OCI-LY7 (cell line): ENCODE results near the gene MSH3. TPM values are rescaled to one million over a fixed set of nuclear protein-coding genes. Genes with fewer than 3 reads are reported as not detected.

ENCODE experiments used
- BruUV-seq: library from RNA; stranded (reverse); fragments of 400-500 nt; replicated peaks from 2 replicates; lab custom pipeline; 2021; lab: Mats Ljungman, UMichigan
- CTCF ChIA-PET: fragments of 300-600 bp; sonication (Branson Sonifier 250); formaldehyde crosslinking; loops from one replicate; lab custom pipeline; 2022; ENCODE audit warnings: antibody characterized with exemption; ENCODE audit not compliant: unreplicated experiment; lab: Charles Lee
- POLR2A ChIA-PET: fragments of 300-600 bp; sonication (Branson Sonifier 250); formaldehyde crosslinking; loops from one replicate; lab custom pipeline; 2022; ENCODE audit warnings: antibody characterized with exemption; lab: Charles Lee
- DNase-seq: peaks from one replicate; pipeline ENCODE4 v3.0.0-alpha.2; 2015; ENCODE audit warnings: low spot score
- H2AFZ ChIP-seq: fragments of 200-600 bp; sonication (generic), shearing (Covaris generic); 2 replicates; pipeline ENCODE4 v1.6.1; 2014; ENCODE audit warnings: mild to moderate bottlenecking, antibody characterized with exemption, low read length, moderate library complexity
- H3K27ac ChIP-seq: fragments of 200-600 bp; sonication (generic); 2 replicates; pipeline ENCODE4 v1.5.1; 2014; ENCODE audit warnings: mixed run types, low read depth, mild to moderate bottlenecking, moderate library complexity, low read length, inconsistent platforms; ENCODE audit not compliant: poor library complexity, severe bottlenecking
- H3K36me3 ChIP-seq: fragments of 200-600 bp; sonication (generic); 2 replicates; pipeline ENCODE4 v1.6.1; 2014; ENCODE audit warnings: mild to moderate bottlenecking, antibody characterized with exemption, low read length, moderate library complexity, mixed read lengths; ENCODE audit not compliant: insufficient read depth
- H3K4me1 ChIP-seq: fragments of 200-600 bp; sonication (generic); 2 replicates; pipeline ENCODE4 v1.5.1; 2014; ENCODE audit warnings: mild to moderate bottlenecking, low read length; ENCODE audit not compliant: insufficient read depth, poor library complexity, severe bottlenecking
- H3K4me2 ChIP-seq: fragments of 200-600 bp; sonication (generic); 2 replicates; pipeline ENCODE4 v1.6.1; 2014; ENCODE audit warnings: mild to moderate bottlenecking, low read length
- H3K4me3 ChIP-seq: fragments of 200-600 bp; sonication (generic); 2 replicates; pipeline ENCODE4 v1.5.1; 2014; ENCODE audit warnings: mild to moderate bottlenecking, low read depth, low read length; ENCODE audit not compliant: poor library complexity, severe bottlenecking
- H3K79me2 ChIP-seq: fragments of 200-600 bp; sonication (generic); 2 replicates; pipeline ENCODE4 v1.6.1; 2016; ENCODE audit warnings: low read depth, mild to moderate bottlenecking, low read length, moderate library complexity, mixed read lengths; ENCODE audit not compliant: insufficient read depth
- H3K9me2 ChIP-seq: fragments of 200-600 bp; sonication (generic); 2 replicates; pipeline ENCODE4 v1.6.1; 2016; ENCODE audit warnings: mild to moderate bottlenecking, low read length, mixed read lengths; ENCODE audit not compliant: insufficient read depth
- H3K9me3 ChIP-seq: fragments of 200-600 bp; sonication (generic); 2 replicates; pipeline ENCODE4 v1.6.1; 2014; ENCODE audit warnings: mild to moderate bottlenecking, mixed run types, low read length, mixed read lengths
- H4K20me1 ChIP-seq: fragments of 200-600 bp; sonication (generic); 2 replicates; pipeline ENCODE4 v1.6.1; 2014; ENCODE audit warnings: mild to moderate bottlenecking, antibody characterized with exemption, low read length, moderate library complexity, mixed read lengths; ENCODE audit not compliant: insufficient read depth
- CTCF ChIP-seq: fragments of 200-600 bp; sonication (generic); conservative IDR thresholded peaks from 2 replicates; pipeline ENCODE4 v1.5.1; 2014; ENCODE audit warnings: mild to moderate bottlenecking, antibody characterized with exemption, low read length, moderate library complexity, mixed read lengths
- EZH2phosphoT487 ChIP-seq: fragments of 200-600 bp; sonication (generic); IDR thresholded peaks from 2 replicates; pipeline ENCODE4 v1.6.1; 2018; ENCODE audit warnings: low read depth, borderline replicate concordance, mild to moderate bottlenecking, mixed run types, antibody characterized with exemption, low read length, moderate library complexity, mixed read lengths
- intact Hi-C: fragments of 100-400 bp; cut with micrococcal nuclease; formaldehyde crosslinking; loops from one replicate; pipeline ENCODE4 v1.10.0; 2022; ENCODE audit not compliant: unreplicated experiment
- total RNA-seq, 2 experiments: library from RNA; depleted of rRNA in 1 of 2; stranded (reverse); fragments of >200 nt in 1 of 2; shearing (Covaris generic) in 1 of 2; gene quantifications; 2 replicates each; pipeline ENCODE4 v1.2.3, GENCODE V29; 2014 to 2022

MSH3 gene
- total RNA-seq, 2 experiments from 2014 or later: 15.4 to 28.3 TPM

GRCh38 chr5:80864706-80865435 lies 210.4 kb downstream of the MSH3 start:
- no TSS peak for BruUV-seq
- Histone ChIP-seq H3K4me2 (no peak overlapping the region), H3K36me3 (peaks cover 60% of the 10 kb centered on the region), H4K20me1 (no peaks in the 10 kb centered on the region), H2AFZ (no peak overlapping the region), H3K27ac (no peak overlapping the region), H3K9me3 (no peaks in the 10 kb centered on the region), H3K79me2 (no peaks in the 10 kb centered on the region), H3K4me1 (no peaks in the 10 kb centered on the region), H3K4me3 (no peak overlapping the region), H3K9me2 (no peaks in the 10 kb centered on the region)
- CTCF ChIA-PET: no interaction called here
- POLR2A ChIA-PET: no interaction called here
- no peak for DNase-seq
- intact Hi-C loops: no loop called here
- TF ChIP-seq CTCF (no peak), EZH2phosphoT487 (no peak)

- BruUV-seq: no TSS peak
- H2AFZ ChIP-seq: no peak overlapping the region
- ChIA-PET CTCF (no interaction called here), POLR2A (no interaction called here)
- H3K27ac ChIP-seq: no peak overlapping the region
- no peaks in the 10 kb centered on the region for H3K9me2 ChIP-seq
- intact Hi-C loops: no loop called here
- H3K36me3 ChIP-seq: peaks cover 66% of the 10 kb centered on the region
- no peaks in the 10 kb centered on the region for H3K9me3 ChIP-seq
- TF ChIP-seq CTCF (no peak), EZH2phosphoT487 (no peak)
- no peak for DNase-seq
- no peaks in the 10 kb centered on the region for H3K4me1 ChIP-seq
- no peaks in the 10 kb centered on the region for H3K79me2 ChIP-seq
- no peak overlapping the region for H3K4me2 ChIP-seq
- no peaks in the 10 kb centered on the region for H4K20me1 ChIP-seq
- H3K4me3 ChIP-seq: no peak overlapping the region
Measured at GRCh38 chr5:80865551-80865950, 211.1 kb downstream of the MSH3 start.

GRCh38 chr5:80866371-80866770 lies 211.9 kb downstream of the MSH3 start:
- H3K4me3 ChIP-seq: no peak overlapping the region
- no peak overlapping the region for H2AFZ ChIP-seq
- no TSS peak for BruUV-seq
- intact Hi-C loops: no loop called here
- H3K4me2 ChIP-seq: no peak overlapping the region
- H3K27ac ChIP-seq: no peak overlapping the region
- TF ChIP-seq EZH2phosphoT487 (no peak), CTCF (no peak)
- no peak for DNase-seq
- H3K36me3 ChIP-seq: peaks cover 70% of the 10 kb centered on the region
- ChIA-PET CTCF (no interaction called here), POLR2A (no interaction called here)
- no peaks in the 10 kb centered on the region for H3K9me3 ChIP-seq
- no peaks in the 10 kb centered on the region for H3K79me2 ChIP-seq
- H4K20me1 ChIP-seq: no peaks in the 10 kb centered on the region
- no peaks in the 10 kb centered on the region for H3K9me2 ChIP-seq
- H3K4me1 ChIP-seq: no peaks in the 10 kb centered on the region
